GM19193 (cell line): Measurements from ENCODE around the gene RASD1.

Experiments
- POLR2A ChIP-seq: IDR thresholded peaks from 4 replicates; pipeline ENCODE4 v1.6.1; 2011; ENCODE audit not compliant: insufficient read depth, insufficient read length; ENCODE audit errors: extremely low read depth

The RASD1 gene

DNA sequence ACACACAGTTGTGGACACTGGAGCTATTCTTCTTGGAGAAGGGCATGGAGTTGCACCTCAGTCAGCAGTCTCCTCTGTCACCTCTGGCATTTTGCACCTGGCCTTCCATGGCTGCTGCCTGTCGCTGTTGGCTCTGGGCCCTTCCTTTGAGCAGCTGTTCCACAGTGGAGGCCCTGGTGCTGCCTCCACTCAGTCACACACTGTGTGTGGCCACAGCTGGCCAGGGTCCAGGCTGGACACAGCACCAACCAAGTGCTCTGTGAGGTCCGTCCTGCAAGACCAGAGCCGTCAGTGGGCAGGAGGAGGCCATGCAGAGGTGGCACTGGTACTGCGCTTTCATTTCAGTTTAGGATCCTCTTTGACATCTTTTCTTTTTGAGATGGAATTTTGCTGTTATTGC lies 41.0 kb downstream of the RASD1 start:
- TF ChIP-seq POLR2A: no peak

DNA sequence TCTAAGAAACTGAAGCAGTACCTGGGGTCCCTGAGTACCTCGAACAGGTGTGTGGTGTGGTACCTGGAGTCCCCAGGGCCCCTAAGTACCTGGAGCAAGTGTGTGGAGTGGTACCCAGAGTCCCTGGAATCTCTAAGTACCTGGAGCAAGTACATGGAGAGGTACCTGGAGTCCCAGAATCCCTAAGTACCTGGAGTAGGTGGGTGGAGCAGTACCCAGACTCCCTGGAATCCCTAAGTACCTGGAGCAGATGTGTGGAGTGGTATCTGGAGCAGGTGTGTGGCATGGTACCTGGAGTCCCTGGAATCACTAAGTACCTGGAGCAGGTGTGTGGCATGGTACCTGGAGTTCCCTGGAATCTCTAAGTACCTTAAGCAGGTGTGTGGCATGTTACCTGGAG lies 41.9 kb downstream of the RASD1 start:
- TF ChIP-seq POLR2A: no peak

DNA sequence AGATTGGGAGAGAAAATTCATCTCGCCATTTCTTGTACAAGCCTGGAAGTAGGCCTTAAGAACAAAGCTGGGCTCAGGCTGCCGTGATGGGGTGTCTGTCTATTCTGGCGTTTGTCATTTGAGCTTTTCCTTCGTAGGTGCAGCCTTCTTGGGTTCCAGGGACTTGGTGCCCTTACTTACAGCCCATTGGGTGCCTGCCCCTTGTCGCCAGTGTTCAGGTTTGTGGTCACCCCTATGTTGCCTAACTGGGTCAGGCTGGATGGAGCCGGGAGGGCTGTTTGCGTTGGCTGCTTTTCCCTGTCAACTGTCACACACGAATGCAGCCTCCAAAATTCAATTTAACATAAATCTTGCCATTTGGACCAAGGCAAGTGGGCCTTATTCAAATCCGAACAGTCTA lies 43.1 kb downstream of the RASD1 start:
- TF ChIP-seq POLR2A: no peak

DNA sequence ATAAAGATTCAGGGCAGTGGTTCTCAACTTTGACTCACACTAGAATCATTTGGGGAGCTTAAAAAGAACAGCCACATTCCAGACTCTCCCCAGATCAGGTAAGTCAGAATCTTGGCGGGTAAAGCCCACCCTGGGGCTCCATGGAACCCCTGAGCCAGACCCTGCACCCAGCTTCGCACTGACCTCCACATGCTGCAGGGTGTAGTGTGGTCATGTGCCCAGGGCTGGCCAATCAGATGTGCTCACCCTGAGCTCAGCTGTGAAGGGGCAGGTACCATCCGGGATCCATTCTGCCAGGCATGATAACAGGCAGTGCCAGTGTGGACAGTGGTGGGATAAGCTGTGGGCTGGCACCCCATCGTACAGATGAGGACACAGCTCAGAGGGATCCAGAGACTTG lies 47.5 kb downstream of the RASD1 start:
- no peak for TF ChIP-seq POLR2A

DNA sequence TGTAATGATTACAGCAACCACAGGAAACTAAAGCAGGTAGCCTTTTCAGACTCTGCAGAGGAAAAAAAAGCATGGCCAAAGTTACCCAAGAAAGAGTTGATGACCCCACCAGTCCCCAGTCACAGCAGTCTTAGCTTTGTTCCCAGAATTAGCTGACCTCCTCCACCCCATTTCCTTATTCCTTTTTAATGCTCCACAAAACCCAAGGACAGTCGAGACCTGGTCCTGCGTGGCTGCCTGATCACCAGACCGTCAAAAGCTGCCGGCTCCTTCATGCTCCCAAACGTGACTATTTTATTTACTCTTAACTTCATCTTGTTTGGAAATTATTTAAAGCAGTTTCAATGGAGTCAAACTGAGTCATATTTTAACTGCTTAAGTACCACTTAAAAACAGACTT lies 48.1 kb downstream of the RASD1 start:
- TF ChIP-seq POLR2A: no peak

GRCh38 chr17:17447264-17447663 lies 48.9 kb downstream of the RASD1 start:
- TF ChIP-seq POLR2A: no peak

DNA sequence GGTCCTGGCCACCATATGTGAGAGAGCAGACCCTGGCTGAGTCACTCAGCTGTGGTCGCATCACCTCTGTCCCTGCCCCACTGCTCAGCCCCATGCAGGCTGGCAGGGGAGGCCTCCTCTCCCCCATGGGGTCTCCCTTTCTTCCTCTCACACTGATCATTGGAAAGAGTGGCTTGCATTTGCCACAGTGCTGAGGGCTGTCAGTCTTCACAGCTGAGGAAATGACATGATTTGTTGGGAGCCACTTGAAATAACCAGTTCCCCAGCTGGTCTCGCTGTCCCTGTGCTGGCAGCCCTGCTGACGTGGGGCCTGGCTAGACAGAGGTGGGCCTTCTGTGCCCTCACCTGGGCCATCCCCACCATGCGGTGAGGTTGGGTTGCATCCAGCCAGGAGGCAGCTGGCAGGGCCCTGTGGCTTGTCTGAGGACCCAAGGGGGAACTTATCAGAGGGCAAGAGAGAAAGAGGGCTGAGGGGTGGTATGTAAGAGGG lies 49.5 kb downstream of the RASD1 start:
- TF ChIP-seq POLR2A: no peak

DNA sequence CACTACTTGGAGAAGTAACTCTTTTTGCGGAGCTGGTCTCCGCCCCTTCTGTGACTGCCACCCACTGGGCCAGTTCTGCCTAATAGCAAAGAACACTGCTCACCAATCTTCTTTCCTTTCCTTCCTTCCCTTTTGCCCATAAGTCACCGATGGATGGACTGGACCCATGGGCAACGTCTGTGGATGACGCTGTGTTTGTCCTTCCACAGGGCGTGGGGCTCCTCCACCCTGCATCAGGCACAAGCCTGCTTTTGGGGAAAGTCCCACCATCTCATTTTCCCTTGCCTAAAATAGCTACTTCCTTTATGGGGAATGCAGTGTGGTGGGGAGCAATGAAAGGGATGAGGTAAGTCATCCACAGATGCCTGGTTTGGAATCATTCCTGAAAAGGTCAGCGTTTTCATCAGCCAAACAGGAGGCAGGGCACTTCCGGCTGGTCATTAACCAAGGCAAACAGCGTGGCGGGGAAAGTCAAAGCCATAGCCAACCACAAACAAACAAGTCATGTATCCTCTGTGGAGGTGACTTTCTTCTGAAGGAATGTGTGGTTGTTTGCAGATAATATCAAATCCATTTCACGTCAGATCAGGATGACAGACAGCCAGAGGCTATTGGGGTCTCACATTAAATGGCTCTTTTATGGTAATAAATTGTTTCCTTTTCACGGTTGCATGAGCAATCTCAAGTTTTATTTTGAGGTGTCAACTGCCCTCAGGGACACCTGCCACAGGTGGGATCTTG lies 50.1 kb downstream of the RASD1 start:
- no peak for TF ChIP-seq POLR2A

GRCh38 chr17:17445296-17445924 lies 50.8 kb downstream of the RASD1 start:
- no peak for TF ChIP-seq POLR2A
